ENCODE results near the gene NDUFB11.

DNA sequence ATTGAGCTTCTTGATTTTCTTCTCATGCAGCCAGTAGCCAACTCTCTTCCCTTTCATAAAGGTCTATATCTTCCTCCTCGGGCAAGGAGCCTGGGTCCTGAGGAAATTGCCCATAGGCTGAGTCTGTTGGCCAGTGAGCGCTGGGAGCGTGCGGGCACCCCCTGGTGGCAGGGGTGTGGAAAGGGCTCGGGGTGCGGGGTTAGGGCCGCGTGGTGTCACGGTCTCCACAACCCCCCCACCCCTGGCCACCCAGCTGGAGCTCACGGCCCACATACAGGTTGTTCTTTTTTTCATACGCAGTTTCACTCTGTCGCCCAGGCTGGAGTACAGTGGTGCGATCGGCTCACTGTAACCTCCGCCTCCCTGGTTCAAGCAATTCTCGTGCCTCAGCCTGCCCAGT lies 13.6 kb upstream of the NDUFB11 start:
- TF ChIP-seq, protein P1, sequence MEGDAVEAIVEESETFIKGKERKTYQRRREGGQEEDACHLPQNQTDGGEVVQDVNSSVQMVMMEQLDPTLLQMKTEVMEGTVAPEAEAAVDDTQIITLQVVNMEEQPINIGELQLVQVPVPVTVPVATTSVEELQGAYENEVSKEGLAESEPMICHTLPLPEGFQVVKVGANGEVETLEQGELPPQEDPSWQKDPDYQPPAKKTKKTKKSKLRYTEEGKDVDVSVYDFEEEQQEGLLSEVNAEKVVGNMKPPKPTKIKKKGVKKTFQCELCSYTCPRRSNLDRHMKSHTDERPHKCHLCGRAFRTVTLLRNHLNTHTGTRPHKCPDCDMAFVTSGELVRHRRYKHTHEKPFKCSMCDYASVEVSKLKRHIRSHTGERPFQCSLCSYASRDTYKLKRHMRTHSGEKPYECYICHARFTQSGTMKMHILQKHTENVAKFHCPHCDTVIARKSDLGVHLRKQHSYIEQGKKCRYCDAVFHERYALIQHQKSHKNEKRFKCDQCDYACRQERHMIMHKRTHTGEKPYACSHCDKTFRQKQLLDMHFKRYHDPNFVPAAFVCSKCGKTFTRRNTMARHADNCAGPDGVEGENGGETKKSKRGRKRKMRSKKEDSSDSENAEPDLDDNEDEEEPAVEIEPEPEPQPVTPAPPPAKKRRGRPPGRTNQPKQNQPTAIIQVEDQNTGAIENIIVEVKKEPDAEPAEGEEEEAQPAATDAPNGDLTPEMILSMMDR (IDR thresholded peaks at IDR 0.05; ENCODE audit: low read depth, low read length) = no peak
- TF ChIP-seq EZH2phosphoT487 (IDR thresholded peaks at IDR 0.05; ENCODE audit: low read depth) = no peak
